IPS-18c (cell line): ENCODE data around the gene PYROXD2.

ENCODE experiments used
- H3K4me3 ChIP-seq: 2 replicates; pipeline ENCODE4 v1.7.0; 2013; ENCODE audit warnings: low read depth, mild to moderate bottlenecking, low read length, moderate library complexity; ENCODE audit not compliant: insufficient read depth
- H3K9me3 ChIP-seq: one replicate; pipeline ENCODE4 v1.6.1; 2013; ENCODE audit warnings: mild to moderate bottlenecking, low read length, moderate library complexity; ENCODE audit not compliant: control insufficient read depth, insufficient read depth

PYROXD2 gene

DNA sequence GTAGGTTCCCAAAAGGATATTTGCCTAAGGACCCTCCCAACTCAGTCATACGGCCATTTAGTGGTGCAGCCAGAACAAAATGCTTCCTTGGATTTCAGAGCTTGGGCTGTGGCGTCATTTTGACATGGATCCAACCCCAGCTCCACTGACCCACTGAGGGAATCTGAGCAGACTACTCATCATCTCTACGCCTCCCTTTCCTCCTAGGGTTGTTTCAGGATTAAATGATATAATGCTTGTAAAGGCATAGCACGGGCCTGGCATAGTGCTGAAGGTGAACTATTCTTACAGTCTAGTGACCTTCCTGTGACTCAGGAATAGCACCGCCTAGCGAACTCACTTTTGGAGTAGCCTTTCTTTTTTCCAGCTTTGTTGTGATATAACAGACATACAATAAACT lies 76.7 kb downstream of the PYROXD2 start:
- Histone ChIP-seq H3K9me3 (no peaks in the 10 kb centered on the region), H3K4me3 (no peak overlapping the region)

DNA sequence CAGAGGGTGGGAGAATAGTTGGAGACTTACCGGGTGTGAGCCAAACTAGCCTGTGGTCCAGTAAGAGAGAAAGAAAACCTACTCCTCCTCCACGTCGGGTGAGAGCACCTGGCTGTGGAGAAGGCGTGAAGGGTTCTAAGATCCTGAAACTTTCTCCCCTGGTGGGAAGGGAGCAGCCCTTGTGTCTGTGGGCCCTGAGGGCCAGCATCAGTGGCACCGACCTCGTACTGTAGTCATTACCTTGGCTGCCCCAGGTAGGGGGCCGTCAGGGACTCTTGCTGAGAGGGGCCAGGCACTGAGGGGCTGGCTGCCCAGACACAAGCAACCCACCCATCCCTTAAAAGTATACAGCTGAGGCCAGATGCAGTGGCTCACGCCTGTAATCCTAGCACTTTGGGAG lies 77.5 kb downstream of the PYROXD2 start:
- Histone ChIP-seq H3K9me3 (no peaks in the 10 kb centered on the region), H3K4me3 (no peak overlapping the region)
